IPS DF 19.7 (cell line): Measurements from ENCODE around the gene STC2.
A peak's percentile ranks its signal among the peaks of the same experiment; 100 is the strongest.
"Not testable (repeated sequence)": the region's sequence is repeated elsewhere in the genome, so short reads cannot be mapped to it uniquely, and the experiment has no call there.

Source experiments
- DNase-seq: peaks from one replicate; pipeline ENCODE4 v3.0.0-alpha.2; 2013; ENCODE audit warnings: low read depth, low spot score

Gene STC2, protein sequence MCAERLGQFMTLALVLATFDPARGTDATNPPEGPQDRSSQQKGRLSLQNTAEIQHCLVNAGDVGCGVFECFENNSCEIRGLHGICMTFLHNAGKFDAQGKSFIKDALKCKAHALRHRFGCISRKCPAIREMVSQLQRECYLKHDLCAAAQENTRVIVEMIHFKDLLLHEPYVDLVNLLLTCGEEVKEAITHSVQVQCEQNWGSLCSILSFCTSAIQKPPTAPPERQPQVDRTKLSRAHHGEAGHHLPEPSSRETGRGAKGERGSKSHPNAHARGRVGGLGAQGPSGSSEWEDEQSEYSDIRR

DNA sequence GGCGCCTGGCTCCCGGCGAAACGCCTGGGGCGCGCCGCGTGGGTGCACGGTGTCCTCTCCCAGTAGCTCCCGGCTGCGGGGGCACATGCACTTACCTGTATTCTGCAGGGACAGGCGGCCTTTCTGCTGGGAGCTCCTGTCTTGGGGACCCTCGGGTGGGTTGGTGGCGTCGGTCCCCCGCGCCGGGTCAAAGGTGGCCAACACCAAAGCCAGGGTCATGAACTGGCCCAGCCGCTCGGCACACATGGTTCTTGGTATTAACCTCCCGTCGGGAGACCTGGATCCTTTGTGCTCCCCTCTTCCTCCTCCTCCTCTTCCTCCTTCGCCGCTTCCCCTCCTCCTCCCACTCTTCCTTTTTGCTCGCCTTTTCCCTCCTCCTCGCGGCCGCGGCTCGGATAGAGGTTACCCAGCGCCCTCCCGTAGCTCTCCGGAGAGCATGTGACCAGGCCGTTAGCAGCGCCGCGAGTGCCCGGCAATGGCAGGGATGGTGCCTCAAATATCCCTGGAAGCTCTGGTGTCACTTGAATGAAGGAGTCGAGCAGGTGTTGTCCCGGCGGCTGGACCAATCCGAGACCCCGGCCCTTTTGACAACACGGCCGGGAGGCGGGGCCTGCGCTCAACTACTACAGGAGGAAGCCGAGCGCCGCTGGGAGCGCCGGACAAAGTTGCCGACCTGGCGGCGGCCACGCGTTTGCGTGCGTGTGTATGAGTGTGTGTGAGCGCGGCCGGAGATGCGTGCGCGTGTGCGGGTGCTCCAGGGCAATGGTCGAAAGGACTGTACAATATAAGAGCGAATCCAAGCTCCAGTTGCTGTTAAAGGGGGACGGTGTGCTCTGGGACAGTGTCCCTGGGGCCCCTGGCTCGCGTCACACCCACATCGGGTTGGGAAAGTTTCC lies at the start of gene STC2:
TSS of gene STC2 (minus strand) at position 467 of the 896 bp plus-strand sequence. CDS start at position 246, 221 bp downstream.
- peak; percentile 93 for DNase-seq

DNA sequence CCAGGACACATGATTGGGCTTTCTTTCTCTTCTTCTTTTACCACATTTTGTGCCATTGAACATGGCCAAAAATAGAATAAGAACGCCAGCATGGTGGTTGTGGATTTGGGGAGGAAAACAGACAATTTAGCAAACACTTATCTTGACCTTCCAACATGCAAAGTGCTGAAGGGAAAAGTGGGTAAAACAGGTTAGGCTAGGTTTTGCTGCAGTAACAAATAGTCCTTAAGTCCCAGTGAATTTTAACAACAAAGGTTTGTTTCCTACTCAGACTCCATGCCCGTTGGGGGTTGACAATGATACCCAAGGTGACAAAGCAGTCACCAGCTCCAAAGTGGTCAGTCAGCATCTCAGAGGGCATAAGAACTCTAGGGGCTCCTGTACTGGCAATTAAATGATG lies 43.2 kb upstream of the STC2 start:
- DNase-seq: no peak

DNA sequence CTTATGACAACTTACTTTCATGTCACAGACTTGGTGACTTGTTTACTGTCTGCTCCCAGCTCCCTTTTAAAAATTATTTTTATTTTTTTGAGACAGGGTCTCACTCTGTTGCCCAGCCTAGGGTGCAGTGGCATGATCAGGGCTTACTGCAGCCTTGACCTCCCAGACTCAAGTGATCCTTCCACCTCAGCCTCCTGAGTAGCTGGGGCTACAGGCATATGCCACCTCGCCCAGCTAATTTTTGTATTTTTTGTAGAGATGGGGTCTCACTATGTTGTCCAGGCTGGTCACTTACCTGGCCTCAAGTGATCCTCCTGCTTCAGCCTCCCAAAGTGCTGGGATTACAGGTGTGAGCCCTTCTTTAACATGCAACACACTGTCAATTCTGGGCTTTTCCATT lies 35.2 kb upstream of the STC2 start:
- not testable (repeated sequence) for DNase-seq

DNA sequence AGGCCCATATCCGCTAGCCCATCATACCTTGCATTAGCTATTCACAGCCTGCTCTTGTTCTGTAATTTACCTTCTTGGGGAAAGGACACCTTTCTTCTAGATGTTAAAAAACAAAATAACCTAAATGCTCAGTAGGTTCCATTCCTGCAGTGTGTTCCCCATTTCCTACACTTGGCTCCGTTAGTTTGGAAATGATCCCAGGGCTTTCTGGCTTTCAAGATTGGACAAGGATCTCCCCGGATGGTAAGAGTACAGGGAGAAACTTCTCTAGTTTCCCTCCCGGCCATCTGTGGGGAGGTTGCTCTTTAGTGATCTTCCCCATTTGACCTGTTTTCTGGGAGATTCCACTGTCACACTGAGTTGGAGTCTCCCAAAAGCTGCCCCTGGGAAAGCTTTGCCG lies 27.3 kb upstream of the STC2 start:
- DNase-seq: no peak

DNA sequence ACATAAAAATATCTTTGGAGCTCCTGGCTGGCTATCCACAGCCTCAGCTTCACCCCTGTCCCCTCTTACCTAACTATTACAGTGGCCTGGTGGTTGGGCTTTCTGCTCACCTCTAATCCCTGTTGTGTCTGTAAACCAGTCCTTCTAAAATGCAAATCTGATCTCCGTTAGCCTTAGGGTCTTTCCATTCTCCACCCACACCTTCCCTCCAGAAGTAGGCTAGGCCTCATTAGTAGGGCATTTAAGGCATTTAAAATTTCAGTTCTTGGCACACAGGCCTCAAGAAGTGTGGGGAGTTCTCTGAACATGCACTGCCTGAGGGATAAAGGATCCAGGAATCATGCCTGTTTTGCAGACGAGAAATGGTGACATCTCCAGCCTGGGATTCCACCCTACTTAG lies 26.4 kb upstream of the STC2 start:
- no peak for DNase-seq

DNA sequence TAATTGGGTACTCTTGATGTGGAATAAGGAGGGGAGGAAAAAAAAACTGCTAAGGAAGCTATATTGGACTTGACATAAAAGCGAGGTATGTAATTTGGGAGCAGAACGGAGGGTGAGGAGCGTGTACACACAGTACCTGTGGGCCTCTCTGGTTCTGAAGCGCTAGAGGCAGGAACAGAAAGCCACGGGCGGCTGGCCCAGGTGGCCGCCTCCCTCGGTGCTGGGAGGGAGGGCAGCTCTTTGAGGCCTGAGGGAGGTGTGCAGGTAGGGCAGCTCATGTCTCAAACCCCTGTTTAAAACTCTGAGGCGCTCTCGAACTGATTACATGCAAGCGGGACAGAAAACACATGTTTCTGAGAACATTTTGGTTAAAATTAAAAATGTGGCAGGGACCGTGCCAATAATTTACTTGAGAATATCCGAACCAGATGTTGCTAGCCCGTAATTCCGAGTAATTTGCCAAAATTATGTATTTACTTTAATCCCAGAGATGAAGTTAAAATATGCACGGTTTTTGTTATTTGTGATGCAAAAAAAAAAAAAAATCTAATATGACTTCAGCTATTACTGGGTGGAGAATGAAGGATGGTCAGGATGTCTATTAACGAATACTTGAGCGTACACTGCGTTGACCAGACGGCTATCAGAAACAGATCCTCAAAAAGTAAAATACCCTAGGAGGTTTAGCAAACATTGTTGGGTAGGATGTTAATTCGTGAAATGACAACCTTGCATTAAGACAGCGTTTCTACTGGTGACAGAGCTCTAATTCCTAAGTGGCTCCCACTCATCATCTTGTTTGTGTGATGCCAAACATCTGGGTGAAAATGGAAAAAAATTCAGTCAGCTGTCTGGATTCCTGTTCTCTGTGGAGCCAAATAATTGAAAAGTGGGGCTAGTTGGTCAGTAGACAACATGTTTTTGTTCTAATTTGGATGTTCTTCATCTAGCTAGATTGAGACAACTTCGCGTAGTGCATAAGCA lies 24.4 kb upstream of the STC2 start:
- DNase-seq: no peak

DNA sequence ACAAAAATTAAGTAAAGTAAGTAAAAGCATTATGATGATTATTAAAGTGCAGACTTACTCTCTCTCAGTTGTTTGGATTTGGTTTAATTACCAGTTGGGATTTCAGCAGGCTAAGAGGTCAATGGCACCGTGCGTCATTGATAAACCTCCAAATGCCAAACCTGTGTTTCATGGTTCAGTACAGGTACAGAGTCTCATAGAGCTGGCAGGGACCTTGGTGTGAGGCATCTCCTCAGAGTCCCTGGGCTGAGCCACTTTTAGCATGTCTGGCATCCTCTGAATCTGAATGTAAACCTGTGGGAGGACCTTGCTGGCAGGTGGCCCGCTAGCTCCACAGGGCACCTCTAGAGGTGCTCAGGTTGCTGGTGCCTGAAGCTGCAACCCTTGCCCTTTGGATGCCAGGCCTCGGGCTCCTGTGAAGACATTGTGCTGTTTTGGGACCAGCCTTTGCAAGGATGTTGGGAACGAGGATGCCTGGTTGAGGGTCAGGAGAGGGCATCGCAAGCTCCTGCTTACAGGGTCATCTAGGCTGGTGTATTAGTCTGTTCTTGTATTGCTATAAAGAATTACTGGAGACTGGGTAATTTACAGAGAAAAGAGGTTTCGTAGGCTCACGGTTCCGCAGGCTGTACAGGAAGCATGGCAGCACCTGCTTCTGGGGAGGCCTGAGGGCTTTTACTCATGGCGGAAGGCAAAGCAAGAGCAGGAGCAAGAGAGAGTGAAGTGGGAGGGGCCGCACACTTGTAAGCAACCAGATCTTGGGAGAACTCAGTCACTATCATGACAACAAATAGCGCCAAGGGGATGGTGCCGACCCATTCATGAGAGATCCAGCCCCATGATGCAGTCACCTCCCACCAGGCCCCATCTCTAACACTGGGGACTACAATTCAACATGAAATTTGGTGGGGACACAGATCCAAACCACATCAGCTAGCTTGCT lies 14.9 kb upstream of the STC2 start:
- DNase-seq: no peak

DNA sequence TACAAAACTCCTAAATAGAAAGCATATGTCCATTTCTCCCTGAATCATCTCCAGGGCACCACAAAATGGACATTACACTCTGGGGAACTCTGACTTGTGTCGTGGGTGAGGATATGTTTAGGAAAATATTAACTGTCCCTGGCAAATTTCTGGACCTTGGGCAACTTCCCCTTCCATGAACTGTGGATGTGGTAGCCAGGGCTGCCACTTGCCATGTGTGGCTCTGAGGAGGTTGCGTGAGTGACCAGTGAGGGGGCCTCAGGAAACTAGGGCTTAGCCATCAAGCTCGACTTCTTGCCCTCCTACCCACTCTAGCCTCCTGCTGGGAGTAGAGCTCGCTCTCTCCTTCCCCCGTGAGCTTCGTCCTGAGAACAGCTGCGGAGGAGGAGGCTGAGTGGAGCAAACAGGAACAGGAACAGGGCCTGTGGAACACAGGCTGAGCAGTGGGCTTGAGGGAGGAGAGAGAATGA lies 13.8 kb upstream of the STC2 start:
- DNase-seq: no peak

DNA sequence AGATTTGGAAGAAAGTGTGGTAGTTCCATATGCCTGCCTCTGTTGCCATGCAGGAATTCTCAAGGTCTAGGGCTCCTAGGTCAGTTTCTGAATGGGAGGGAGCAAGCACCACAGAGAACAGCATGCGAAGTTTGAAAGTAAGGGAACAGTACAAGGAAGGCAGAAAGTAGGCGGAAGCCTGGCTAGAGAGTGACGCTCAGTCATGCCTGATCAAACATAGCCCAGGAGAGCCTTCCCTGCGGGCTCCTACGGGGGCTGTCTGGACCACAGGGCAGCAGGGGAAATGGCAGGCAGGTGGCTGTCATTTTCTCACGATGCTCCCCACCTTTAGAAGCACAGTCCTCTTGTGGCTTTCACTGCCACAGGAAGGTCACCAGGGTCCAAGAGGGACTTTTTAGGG lies 12.8 kb upstream of the STC2 start:
- DNase-seq: no peak

DNA sequence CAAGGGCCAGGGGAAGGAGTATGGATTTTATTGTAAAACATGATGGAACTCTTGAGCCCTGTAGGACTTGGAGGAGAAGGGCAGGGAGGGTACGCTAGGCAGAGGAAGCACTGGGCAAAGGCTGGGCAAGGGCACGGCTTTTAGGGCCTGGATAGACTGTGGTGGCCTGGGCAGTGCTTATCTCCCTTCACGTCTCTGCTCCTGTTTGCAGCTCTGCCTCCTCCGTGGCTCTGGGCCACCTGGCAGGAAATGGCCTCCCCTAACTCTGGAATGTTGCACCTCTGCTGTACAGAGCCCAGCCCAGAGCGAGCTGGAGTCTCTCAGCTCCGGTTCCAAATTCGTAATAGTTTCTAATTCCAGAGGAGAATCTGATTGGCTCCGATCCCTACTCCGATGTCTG lies 12.2 kb upstream of the STC2 start:
- DNase-seq: no peak

DNA sequence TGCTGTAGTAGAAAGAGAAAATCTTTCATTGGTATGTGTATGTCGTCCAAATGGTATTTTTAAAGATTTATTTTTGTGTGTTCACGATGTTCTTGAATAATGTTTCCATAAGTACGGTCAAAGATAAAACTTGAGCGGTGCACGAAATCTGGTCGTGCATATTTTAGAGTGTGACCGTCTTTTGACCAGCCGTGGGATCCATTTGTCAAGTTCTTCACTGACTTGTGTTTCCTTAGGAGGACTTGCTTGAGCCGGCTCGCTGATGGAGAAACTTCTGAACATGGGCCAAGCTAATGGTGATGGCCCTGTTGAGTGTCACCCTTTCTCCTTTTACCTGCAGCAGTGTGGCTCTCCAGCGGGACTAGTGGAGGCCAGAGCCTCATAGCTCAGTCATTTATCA lies 11.1 kb upstream of the STC2 start:
- no peak for DNase-seq

DNA sequence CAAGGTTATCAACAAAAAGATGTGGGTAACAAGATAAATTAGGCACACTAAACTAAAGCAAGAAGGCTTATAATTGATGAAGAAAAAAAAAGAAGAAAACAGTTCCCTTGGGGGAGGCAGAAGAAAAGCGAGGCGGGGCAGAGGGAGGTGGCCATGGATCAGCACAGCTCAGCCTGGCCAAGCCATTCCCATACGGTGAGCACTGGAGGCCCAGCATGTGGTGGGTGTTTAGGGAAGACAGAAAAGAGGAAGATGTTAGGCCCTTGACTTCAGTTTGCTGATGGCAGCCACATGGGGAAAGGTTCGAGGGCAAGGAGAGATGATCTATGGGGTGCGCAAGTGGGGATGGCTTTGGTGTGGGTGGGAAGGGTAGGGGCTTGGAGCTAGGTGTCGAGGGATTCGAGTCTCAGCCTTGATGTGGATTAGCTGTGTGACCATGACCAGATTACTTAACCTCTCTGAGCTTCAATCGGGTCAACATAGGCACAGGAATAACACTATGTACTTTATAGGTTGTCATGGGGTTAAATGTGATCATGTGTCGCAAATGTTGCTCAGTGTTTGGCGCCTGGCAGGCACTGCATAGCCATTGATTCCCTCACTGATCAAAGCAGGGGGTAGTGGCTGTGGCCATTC lies 10.3 kb upstream of the STC2 start:
- DNase-seq: no peak

DNA sequence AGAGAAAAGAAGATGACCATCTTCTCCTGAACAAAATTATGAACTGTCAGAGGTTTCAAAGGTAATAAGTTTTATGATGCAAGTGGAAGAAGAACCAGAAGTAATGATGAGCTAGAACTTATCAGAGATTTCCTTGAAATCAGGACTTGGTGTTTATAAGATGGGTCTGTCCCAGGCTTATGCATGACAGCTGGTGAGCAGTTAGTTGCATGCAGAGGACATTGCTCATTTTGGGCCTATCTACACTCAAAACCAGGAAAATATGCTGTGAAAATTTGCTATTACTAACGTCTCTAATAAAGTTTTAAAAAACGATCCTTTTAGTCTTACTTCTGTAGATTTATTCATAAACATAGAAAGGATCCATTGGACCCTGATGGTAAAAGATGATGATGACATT lies 6.6 kb upstream of the STC2 start:
- no peak for DNase-seq

DNA sequence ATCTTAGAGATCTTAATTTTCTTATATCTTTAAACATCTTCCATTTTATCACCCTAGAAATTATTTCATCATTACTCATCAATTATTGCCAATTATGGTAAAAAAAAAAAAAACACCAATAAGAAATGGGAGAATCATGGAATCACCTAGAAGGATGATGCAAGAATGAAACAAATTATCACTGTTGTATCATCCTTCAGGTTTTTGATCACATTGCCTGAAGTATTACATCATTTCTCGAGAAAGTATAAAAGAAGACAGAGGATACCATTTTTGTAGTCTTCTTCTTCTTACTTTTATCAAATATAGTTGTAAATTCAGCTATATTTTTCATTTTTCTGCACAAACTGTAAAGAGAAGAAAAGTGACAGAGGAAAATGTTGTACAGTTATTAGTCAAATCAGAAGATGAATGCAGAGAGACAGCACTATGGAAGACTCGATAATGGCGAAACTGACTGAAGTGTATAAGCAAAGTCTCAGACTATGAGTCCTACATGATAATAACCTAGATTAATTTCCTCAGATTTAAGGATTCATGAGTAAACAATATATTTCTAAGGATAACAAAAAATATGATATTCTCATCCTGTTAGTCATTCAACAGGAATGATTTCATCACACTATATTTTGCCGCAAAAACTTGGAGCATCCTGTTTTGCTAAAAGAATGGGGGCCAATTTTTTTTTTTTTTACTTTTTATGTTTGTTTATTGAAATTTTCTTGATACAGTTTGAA lies 5.9 kb upstream of the STC2 start:
- no peak for DNase-seq

DNA sequence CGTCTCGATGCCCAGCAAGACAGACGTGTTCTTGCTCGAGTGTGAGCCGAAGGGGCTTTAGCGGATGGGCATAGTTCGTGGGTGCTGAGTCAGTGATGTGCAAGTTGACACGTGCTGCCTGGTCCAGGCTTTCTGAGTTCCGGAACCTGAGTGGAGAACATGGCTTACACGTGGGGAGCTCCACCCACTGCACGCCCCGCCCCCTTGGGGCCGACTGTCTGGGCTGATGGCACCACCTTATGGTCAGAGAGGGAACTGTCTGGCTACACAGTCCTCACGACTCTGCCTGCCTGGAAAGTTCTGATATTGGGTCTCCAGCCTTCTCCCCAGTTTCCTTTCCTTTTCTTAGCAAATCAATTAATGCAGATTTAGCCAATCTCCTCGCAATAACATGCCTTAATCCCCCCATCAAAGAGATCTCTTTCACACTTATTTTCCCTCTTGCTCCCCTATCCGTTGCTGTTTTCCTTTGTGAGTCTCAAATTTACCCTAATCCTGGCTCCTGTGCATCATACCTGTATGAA lies 3.8 kb upstream of the STC2 start:
- DNase-seq: no peak

DNA sequence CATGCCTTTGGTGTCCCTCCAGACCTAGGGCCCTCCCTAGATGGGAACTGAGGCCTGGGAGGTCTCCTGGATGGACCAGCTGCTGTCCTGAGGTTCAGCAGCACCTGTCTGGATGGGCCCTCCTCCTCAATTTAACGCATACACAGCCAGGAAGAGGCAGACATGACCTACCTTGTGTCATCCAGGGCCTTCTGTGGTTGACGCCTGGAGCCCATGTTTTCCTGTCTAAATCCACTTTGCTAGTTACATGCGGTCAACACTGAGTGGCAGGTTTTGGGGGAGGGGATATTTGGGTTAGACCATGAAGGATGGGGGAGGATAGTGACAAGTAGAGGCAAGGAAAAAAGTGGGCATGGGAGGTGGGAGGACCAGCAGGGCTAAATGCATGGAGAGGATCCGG lies 3.1 kb upstream of the STC2 start:
- no peak for DNase-seq

DNA sequence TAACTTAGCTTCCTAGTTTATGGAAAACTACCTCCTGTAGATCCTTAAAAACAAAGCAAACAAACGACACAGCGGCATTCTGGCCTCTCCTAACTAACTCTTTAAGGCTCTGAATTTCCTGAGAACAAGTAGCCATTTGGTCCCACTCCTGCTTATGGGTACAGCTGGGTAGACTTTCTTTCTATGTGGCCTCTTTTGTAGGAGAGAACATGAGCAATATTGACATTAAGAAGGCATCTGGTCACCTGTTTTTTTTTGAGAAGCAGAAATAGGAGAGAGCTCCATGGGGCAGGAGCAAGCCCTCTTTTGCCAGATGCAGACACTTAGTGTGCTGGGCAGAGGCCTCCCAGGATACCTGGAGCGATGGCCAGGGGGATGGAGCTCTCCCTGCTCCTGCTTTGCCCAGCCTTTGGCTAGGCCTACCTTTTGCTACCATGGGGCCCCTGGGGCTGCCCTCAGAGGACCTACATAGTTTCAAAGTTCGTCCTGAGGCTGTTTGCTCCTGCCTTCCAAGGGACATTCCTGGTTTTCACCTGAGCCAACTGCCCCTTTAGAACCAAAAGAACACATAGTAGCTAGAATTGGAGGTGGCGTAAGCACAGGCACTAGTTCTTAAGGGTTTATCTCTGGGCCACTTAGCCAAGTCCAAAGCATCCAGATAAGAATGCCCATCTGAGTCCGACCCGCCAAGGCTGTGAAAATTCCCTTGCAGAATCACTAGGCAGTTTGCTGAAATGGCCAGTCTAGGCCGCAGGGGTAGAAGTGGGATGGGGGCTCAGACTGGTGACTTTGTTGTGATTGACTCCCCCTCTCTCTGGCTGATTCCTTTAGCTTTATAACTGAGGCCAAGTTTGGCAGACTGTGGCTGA lies 2.4 kb upstream of the STC2 start:
- DNase-seq: no peak
